GM21526 (cell line): ENCODE data around the gene JAZF1.

Source experiments
- ATAC-seq: cut with Tn5 transposase; IDR thresholded peaks from one replicate; pipeline ENCODE4 v1.9.1; 2021; ENCODE audit warnings: moderate library complexity; ENCODE audit not compliant: unreplicated experiment, low FRiP score

Gene JAZF1

DNA sequence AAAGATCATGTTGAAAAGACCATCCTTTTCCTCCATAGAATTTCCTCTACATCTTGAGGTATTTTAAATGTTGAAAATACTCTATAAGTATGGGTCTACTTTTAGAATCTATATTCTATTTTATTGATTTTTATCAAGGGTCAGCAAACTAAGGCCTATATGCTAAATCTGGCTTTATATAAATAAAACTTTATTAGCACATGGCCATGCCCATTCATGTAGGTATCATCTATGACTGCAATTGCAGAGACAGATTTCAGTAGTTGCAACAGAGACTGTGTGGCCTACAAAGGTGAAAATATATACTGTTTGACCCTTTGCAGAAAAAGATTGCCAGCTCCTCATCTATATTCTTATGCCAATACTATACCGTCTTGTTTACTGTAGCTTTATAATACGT is 367.9 kb downstream of the JAZF1 start:
- ATAC-seq: no peak

DNA sequence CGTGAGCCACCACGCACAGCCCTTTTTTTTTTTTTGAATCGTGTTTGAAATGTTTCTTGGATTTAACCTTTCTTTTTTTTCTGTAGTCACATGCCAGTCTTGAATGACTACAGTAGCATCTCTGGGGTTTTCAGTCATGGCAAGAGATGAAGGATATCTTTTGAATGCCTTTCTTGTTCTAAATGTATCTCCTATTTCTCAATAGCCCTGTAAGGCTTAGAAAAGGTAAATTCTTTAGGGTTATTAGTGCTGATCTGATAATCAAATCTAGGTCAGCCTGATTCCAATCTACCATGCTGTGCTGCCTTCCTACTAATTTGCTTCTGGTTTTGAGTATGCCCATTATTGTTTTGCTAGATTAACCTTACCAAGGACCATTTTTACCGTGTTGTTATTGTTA is 370.4 kb downstream of the JAZF1 start:
- no peak for ATAC-seq

DNA sequence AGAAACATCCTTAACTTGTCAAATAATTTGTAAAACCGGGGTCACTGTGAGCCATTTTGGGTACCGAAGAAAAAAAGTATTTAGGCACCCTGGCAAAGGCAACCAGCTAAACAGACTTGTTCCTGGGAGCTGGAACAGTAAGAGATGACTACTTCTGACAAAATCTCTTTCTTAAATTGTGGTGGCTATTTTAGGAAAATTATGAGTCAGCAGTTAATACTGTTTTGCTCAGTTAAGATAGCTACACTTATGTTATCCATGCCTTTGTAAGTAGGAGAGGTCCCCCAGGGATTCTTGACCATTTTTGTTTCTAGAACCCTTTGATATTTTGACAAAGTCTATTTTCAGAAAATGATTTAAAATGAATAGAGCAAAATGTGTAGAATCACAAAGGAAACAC is 372.0 kb downstream of the JAZF1 start:
- no peak for ATAC-seq

DNA sequence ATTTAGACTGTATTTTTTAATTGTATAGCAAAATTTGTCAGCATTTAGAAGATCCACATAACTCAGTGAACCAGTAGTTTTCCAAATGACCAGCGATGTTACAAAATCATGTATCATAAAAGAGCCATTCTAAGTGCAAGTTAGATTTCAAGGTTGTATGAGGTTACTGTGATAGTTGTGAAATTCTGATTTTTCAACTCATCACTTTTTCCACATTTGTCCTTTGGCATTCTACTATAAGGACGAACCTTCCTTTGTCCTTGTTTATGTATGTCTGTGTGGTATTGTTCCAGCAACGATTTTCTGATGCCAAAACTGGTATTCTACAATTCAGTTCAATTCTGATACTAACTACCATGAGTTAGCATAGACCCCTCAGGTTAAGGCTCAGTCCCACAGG is 376.5 kb downstream of the JAZF1 start:
- no peak for ATAC-seq

DNA sequence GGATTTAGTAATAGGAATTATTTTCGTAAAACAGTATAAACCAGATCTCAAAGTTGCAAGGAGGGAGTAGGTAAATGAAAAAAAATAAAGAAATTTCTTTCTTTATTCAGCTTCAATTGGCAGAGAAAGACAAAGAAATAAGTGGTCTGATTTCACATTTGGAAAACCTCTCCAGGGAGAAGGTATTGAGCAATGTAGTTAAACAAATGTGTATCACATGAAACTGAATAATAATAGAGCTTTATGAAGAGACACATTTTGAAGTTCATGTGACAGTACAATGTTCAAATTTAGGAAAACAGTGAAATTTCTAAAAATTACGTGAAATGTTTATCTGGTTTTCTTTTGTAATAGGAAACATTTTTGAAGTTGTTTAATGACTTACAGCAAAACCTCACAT is 377.6 kb downstream of the JAZF1 start:
- ATAC-seq: no peak

DNA sequence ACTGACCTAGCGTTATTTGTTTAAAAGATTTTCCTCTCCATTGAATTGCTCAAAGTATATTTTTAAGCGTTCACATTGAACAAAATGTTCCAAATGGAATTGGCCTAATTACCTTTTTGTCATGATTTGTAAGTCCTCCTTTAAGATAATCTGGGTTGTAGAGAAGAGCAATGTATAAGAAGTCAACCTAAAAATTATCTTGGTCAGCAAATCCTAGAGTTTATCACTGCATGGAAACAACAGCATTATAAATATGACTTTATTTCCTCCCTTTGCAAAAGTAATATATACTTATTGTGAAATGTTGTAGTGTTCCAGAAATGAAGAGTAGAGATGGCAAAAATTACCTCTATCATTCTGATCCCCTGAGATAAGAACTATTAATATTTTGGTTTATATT is 381.4 kb downstream of the JAZF1 start:
- no peak for ATAC-seq

DNA sequence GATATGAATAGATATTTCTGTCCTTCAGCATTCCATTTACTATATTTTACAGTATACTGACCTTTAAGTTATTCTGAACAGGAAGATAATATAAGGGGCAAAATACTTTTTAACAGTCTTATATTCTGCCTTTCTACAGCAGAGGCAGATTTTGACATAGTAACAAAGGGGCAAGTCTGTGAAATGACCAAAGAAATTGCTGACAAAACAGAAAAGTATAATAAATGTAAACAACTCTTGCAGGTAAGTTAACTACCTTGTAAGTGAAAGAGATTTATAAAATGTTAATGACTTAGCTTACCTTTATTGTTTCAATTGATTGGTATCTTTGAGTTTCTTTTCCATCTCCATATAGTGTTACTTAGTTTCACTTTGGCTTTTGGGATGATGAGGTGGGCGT is 384.6 kb downstream of the JAZF1 start:
- no peak for ATAC-seq

DNA sequence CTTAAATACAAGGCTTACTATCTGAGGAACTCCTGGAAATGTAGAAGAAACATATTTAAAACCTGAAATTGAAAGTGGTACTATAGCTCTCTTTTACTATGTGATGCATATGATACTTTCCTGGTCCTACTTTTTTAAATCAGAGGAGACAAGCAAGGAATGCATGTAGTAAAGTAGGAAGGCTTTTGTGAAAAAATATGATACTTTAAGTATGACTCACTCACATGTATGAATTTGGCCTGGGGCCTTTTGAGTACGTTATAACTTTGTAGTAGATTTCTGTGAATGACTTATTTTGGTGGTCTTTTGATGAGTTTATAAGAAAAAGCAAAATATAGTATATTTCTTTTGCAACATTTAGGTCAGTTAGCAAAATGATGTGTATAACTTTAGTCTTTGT is 386.8 kb downstream of the JAZF1 start:
- ATAC-seq: no peak

DNA sequence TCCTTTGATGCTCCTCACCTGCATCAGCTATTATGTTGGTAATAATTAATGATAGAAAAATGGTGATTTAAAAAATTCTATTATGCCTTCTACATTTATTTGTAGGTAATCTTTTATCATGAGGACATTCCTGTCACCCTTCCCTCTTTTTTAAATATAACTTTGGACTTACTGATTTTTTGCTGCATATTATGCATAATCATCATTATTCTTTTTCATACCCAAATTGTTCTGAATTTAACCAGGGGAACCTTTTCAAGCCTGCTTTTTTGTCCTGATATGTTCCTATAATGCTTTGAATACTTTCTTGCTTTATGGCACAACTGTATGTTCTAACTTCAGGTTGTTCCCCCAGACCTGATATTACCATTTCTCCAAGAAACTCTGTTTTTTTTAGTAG is 392.2 kb downstream of the JAZF1 start:
- no peak for ATAC-seq

DNA sequence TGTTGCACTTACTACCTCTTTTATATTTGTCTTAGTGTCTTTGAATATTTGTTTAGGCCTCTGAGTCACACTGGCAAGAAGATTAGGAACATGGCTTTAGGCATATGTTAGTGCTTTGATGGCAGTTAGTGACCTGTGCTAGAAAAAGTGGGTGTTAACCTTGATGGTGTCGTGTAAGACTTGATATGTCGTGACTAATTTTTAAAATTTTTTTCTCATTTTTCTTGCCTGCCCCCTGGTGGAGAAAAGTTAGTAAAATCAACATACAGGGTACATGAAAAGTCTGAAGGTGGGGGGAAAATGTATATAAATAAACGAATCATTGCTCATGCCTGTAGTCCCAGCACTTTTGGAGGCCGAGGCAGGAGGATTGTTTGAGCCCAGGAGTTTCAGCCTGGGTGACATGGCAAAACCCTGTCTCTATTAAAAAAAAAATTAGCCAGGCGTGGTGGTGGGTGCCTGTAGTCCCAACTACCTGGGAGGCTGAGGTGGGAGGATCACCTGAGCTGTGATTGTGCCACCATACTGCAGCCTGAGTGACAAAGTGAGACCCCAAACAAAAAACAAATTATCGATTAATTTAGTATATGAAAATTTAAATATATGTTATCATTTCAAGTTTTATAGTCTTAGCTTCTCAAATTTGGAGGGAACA is 396.1 kb downstream of the JAZF1 start:
- no peak for ATAC-seq

DNA sequence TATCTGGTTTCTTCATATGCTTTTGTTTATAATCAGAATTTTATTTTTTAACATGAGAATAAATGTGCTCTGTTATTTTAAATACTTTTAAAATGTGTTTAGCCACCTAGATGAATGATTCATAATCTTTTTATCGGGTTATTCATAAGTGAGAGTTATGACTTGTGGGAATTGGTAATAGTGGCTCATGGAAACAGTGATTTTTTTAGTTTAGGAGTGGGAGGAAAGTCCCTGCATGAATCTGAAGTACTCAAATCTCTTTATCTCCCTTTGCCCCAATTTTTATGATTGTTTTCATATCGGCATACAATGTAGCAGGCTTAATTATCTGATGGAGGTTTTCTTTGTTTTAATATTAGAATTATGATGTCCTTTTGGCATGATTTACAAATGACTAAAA is 397.7 kb downstream of the JAZF1 start:
- ATAC-seq: no peak

DNA sequence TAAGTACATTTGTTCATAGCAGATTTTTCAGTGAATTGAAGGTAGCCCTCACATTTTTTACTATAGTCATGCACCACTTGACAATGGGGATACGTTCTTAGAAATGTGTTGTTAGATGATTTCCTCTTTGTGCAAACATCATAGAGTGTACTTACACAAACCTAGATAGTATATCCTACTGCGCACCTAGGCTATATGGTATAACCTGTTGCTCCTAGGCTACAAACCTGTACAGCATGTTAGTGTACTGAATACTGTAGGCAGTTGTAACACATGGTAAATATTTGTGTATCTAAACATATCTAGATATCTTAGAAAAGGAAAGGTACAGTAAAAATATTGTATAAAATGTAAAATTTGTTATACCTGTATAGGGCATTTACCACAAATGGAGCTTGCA is 399.4 kb downstream of the JAZF1 start:
- no peak for ATAC-seq
